Gastroesophageal sphincter (tissue), 2 donors: Measurements from ENCODE around the gene SGCD.

ENCODE experiments used
- EP300 ChIP-seq: sonication (generic); formaldehyde crosslinking; IDR thresholded peaks from one replicate; pipeline ENCODE4 v1.6.1; 2017; ENCODE audit warnings: antibody characterized with exemption, mild to moderate bottlenecking
- POLR2A ChIP-seq, 2 donors: fragments of 450-650 bp; IDR thresholded peaks; one replicate each; pipeline ENCODE4 v1.6.1; 2017; ENCODE audit warnings: antibody characterized with exemption in 2 of 2, mild to moderate bottlenecking in 2 of 2, moderate library complexity in 1 of 2

GRCh38 chr5:156680831-156681230 is 353.9 kb downstream of the SGCD start:
- TF ChIP-seq EP300 (no peak), POLR2A (IDR thresholded peaks at IDR 0.05) (no peak)
